HG02884 (cell line): ENCODE results near the gene SCAMP1.
"Not testable (repeated sequence)": the region's sequence is repeated elsewhere in the genome, so short reads cannot be mapped to it uniquely, and the experiment has no call there.

Source experiments
- ATAC-seq: cut with Tn5 transposase; IDR thresholded peaks from one replicate; pipeline ENCODE4 v1.9.1; 2021; ENCODE audit warnings: mild to moderate bottlenecking, moderate library complexity; ENCODE audit not compliant: unreplicated experiment

SCAMP1 gene

GRCh38 chr5:78419396-78419795 lies 59.0 kb downstream of the SCAMP1 start:
- ATAC-seq: no peak

- ATAC-seq: no peak
Measured at GRCh38 chr5:78420548-78420947, 60.1 kb downstream of the SCAMP1 start.

- no peak for ATAC-seq
Measured at GRCh38 chr5:78424665-78425064, 64.2 kb downstream of the SCAMP1 start.

- no peak for ATAC-seq
Measured at GRCh38 chr5:78429332-78429980, 69.0 kb downstream of the SCAMP1 start.

GRCh38 chr5:78430866-78431265 lies 70.4 kb downstream of the SCAMP1 start:
- ATAC-seq: no peak

- no peak for ATAC-seq
Measured at GRCh38 chr5:78433972-78434371, 73.6 kb downstream of the SCAMP1 start.

- no peak for ATAC-seq
Measured at GRCh38 chr5:78447775-78448424, 87.5 kb downstream of the SCAMP1 start.

GRCh38 chr5:78449103-78449502 lies 88.7 kb downstream of the SCAMP1 start:
- ATAC-seq: no peak

GRCh38 chr5:78457507-78457906 lies 97.1 kb downstream of the SCAMP1 start:
- not testable (repeated sequence) for ATAC-seq

GRCh38 chr5:78458843-78459242 lies 98.4 kb downstream of the SCAMP1 start:
- ATAC-seq: no peak

GRCh38 chr5:78467140-78467539 lies 106.7 kb downstream of the SCAMP1 start:
- no peak for ATAC-seq

- ATAC-seq: no peak
Measured at GRCh38 chr5:78467752-78468357, 107.4 kb downstream of the SCAMP1 start.

GRCh38 chr5:78471896-78472295 lies 111.5 kb downstream of the SCAMP1 start:
- ATAC-seq: no peak

GRCh38 chr5:78472469-78473106 lies 112.2 kb downstream of the SCAMP1 start:
- ATAC-seq: no peak

GRCh38 chr5:78473751-78474150 lies 113.3 kb downstream of the SCAMP1 start:
- no peak for ATAC-seq

- ATAC-seq: no peak
Measured at GRCh38 chr5:78475370-78475769, 115.0 kb downstream of the SCAMP1 start.

GRCh38 chr5:78476795-78477194 lies 116.4 kb downstream of the SCAMP1 start:
- ATAC-seq: no peak

GRCh38 chr5:78482948-78483347 lies 122.5 kb downstream of the SCAMP1 start:
- ATAC-seq: no peak

- peak; percentile 82 for ATAC-seq
Measured at GRCh38 chr5:78483809-78484521, 123.5 kb downstream of the SCAMP1 start.

GRCh38 chr5:78486218-78486617 lies 125.8 kb downstream of the SCAMP1 start:
- ATAC-seq: no peak

GRCh38 chr5:78487846-78488245 lies 127.4 kb downstream of the SCAMP1 start:
- ATAC-seq: no peak
